HEK293 (cell line): Measurements from ENCODE around the gene CCDC28B.
A peak's percentile ranks its signal among the peaks of the same experiment; 100 is the strongest.

ENCODE experiments used
- KLF1 ChIP-seq: fragments of 450-650 bp; formaldehyde crosslinking; IDR thresholded peaks from 2 replicates; pipeline ENCODE4 v1.5.1; 2016; ENCODE audit warnings: missing biosample characterization, missing genetic modification characterization
- MEIS1 ChIP-seq: sonication (generic); formaldehyde crosslinking; IDR thresholded peaks from 2 replicates; pipeline ENCODE4 v1.8.1; 2022; ENCODE audit warnings: missing genetic modification reagents, mild to moderate bottlenecking, borderline replicate concordance
- SP7 ChIP-seq: fragments of 450-650 bp; formaldehyde crosslinking; IDR thresholded peaks from 2 replicates; pipeline ENCODE4 v1.5.1; 2016; ENCODE audit warnings: missing biosample characterization, missing genetic modification characterization
- YY2 ChIP-seq: fragments of 450-650 bp; formaldehyde crosslinking; IDR thresholded peaks from 2 replicates; pipeline ENCODE4 v1.5.1; 2016; ENCODE audit warnings: missing biosample characterization, missing genetic modification characterization
- ZBTB8A ChIP-seq: fragments of 450-650 bp; formaldehyde crosslinking; IDR thresholded peaks from 2 replicates; pipeline ENCODE4 v1.5.1; 2016; ENCODE audit warnings: missing biosample characterization, missing genetic modification characterization
- ZNF10 ChIP-seq: fragments of 450-650 bp; formaldehyde crosslinking; IDR thresholded peaks from 2 replicates; pipeline ENCODE4 v1.5.1; 2017; ENCODE audit warnings: missing biosample characterization, missing genetic modification characterization
- ZNF16 ChIP-seq: fragments of 450-650 bp; formaldehyde crosslinking; IDR thresholded peaks from 2 replicates; pipeline ENCODE4 v1.5.1; 2016; ENCODE audit warnings: low read depth, missing biosample characterization, missing genetic modification characterization
- ZNF19 ChIP-seq: fragments of 450-650 bp; formaldehyde crosslinking; IDR thresholded peaks from 2 replicates; pipeline ENCODE4; 2016; ENCODE audit warnings: missing biosample characterization, missing genetic modification characterization, low read depth
- ZNF202 ChIP-seq: fragments of 450-650 bp; formaldehyde crosslinking; IDR thresholded peaks from 2 replicates; pipeline ENCODE4 v1.5.1; 2016; ENCODE audit warnings: missing biosample characterization, missing genetic modification characterization, borderline replicate concordance
- ZNF266 ChIP-seq: fragments of 450-650 bp; formaldehyde crosslinking; IDR thresholded peaks from 2 replicates; pipeline ENCODE4 v1.5.1; 2016; ENCODE audit warnings: missing biosample characterization, missing genetic modification characterization, low read depth
- ZNF350 ChIP-seq: fragments of 450-650 bp; formaldehyde crosslinking; IDR thresholded peaks from 2 replicates; pipeline ENCODE4 v1.5.0; 2017; ENCODE audit warnings: missing biosample characterization, mild to moderate bottlenecking, missing genetic modification characterization
- ZNF416 ChIP-seq: fragments of 450-650 bp; formaldehyde crosslinking; IDR thresholded peaks from 2 replicates; pipeline ENCODE4 v1.5.1; 2016; ENCODE audit warnings: missing biosample characterization, missing genetic modification characterization
- ZNF423 ChIP-seq: fragments of 450-650 bp; formaldehyde crosslinking; IDR thresholded peaks from 2 replicates; pipeline ENCODE4 v1.5.1; 2016; ENCODE audit warnings: missing biosample characterization, missing genetic modification characterization
- ZNF473 ChIP-seq: fragments of 450-650 bp; formaldehyde crosslinking; IDR thresholded peaks from 2 replicates; pipeline ENCODE4 v1.5.1; 2017; ENCODE audit warnings: missing biosample characterization, missing genetic modification characterization
- ZNF501 ChIP-seq: fragments of 450-650 bp; formaldehyde crosslinking; IDR thresholded peaks from 2 replicates; pipeline ENCODE4 v1.5.1; 2016; ENCODE audit warnings: missing biosample characterization, missing genetic modification characterization
- ZNF521 ChIP-seq: fragments of 450-650 bp; formaldehyde crosslinking; IDR thresholded peaks from 2 replicates; pipeline ENCODE4 v1.5.1; 2017; ENCODE audit warnings: missing biosample characterization, mild to moderate bottlenecking, missing genetic modification characterization
- ZNF529 ChIP-seq: fragments of 450-650 bp; formaldehyde crosslinking; IDR thresholded peaks from 2 replicates; pipeline ENCODE4 v1.5.1; 2017; ENCODE audit warnings: missing genetic modification characterization, missing biosample characterization; ENCODE audit not compliant: insufficient replicate concordance
- ZNF677 ChIP-seq: fragments of 450-650 bp; IDR thresholded peaks from 2 replicates; pipeline ENCODE4 v1.5.0; 2018; ENCODE audit warnings: missing biosample characterization, mild to moderate bottlenecking, missing genetic modification characterization, moderate library complexity
- ZNF701 ChIP-seq: fragments of 450-650 bp; formaldehyde crosslinking; IDR thresholded peaks from 2 replicates; pipeline ENCODE4 v1.5.1; 2016; ENCODE audit warnings: missing biosample characterization, missing genetic modification characterization
- ZNF707 ChIP-seq: fragments of 450-650 bp; formaldehyde crosslinking; IDR thresholded peaks from 2 replicates; pipeline ENCODE4 v1.5.1; 2016; ENCODE audit warnings: missing biosample characterization, missing genetic modification characterization
- ZNF843 ChIP-seq: fragments of 450-650 bp; formaldehyde crosslinking; IDR thresholded peaks from 2 replicates; pipeline ENCODE4 v1.5.1; 2016; ENCODE audit warnings: missing biosample characterization, missing genetic modification characterization
- ZSCAN23 ChIP-seq: fragments of 450-650 bp; formaldehyde crosslinking; IDR thresholded peaks from 2 replicates; pipeline ENCODE4 v1.5.1; 2016; ENCODE audit warnings: missing biosample characterization, missing genetic modification characterization
- ZSCAN30 ChIP-seq: fragments of 450-650 bp; IDR thresholded peaks from 2 replicates; pipeline ENCODE4 v1.5.1; 2018; ENCODE audit warnings: missing biosample characterization, mild to moderate bottlenecking, missing genetic modification characterization, moderate library complexity
- TF ChIP-seq, protein P1 (sequence below): fragments of 450-650 bp; formaldehyde crosslinking; IDR thresholded peaks from 2 replicates; pipeline ENCODE4 v1.5.1; 2016; ENCODE audit warnings: missing biosample characterization, missing genetic modification characterization
- TF ChIP-seq, protein P2 (sequence below): fragments of 450-650 bp; formaldehyde crosslinking; IDR thresholded peaks from 2 replicates; pipeline ENCODE4 v1.5.1; 2017; ENCODE audit warnings: missing biosample characterization, missing genetic modification characterization
- TF ChIP-seq, protein P3 (sequence below): fragments of 450-650 bp; formaldehyde crosslinking; IDR thresholded peaks from 2 replicates; pipeline ENCODE4 v1.5.1; 2016; ENCODE audit warnings: missing biosample characterization, missing genetic modification characterization
- TF ChIP-seq, protein P4 (sequence below): fragments of 450-650 bp; formaldehyde crosslinking; IDR thresholded peaks from 2 replicates; pipeline ENCODE4 v1.5.1; 2016; ENCODE audit warnings: missing biosample characterization, missing genetic modification characterization
- TF ChIP-seq, protein P5 (sequence below): fragments of 450-650 bp; formaldehyde crosslinking; IDR thresholded peaks from 2 replicates; pipeline ENCODE4; 2016; ENCODE audit warnings: missing biosample characterization, missing genetic modification characterization
- TF ChIP-seq, protein P6 (sequence below): fragments of 450-650 bp; formaldehyde crosslinking; IDR thresholded peaks from 2 replicates; pipeline ENCODE4 v1.5.1; 2017; ENCODE audit warnings: missing biosample characterization, missing genetic modification characterization

The CCDC28B gene

DNA sequence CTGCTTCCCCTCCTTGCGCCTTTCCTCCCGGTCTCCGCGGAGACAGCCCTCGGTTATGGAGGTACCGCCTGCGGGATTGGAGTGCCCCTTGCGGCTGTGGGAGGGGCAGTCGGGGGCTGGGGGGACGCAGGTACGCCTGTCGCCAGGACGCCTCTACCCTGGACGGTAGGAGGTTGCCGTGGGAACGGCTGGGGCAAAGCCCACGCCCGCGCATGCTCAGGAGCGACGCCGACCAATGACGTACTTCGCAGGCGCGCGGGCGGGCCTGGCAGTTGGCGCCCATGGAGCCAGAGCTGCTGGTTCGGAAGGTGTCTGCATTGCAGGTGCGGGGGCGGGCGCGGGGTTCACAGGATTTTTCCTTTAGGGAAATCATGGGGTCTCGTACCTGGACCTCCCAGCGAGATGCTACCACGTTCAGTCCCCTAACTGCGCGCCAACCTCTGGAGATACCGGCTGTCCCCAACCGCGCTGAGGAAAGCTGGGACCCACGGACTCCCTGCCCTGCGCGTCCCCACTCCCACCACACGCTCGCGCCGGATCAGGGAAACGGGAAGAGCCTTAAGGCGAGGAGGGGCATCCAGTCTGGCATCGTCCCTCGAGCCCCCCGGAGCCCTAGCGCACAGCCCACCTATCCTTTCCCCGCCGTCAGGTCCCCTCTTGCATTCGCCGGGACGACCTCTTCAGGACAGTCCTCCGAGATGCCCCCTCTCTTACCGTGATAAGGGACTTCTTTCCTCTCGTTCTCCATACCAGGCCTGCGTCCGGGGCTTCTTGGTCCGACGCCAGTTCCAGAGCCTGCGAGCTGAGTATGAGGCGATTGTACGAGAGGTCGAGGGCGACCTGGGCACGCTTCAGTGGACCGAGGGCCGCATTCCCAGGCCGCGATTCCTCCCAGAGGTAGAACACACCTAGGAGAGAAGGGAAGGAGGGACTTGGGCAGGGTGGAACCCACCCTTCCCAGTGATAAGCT lies 5.3 kb downstream of the CCDC28B start, which contains the start of gene IQCC (continued):
- TF ChIP-seq ZNF19 (tag by site-specific recombination) = no peak
- TF ChIP-seq ZNF521 (tag by site-specific recombination) = no peak
- TF ChIP-seq, protein P1, sequence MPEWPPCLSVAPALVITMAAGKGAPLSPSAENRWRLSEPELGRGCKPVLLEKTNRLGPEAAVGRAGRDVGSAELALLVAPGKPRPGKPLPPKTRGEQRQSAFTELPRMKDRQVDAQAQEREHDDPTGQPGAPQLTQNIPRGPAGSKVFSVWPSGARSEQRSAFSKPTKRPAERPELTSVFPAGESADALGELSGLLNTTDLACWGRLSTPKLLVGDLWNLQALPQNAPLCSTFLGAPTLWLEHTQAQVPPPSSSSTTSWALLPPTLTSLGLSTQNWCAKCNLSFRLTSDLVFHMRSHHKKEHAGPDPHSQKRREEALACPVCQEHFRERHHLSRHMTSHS (tag by site-specific recombination) = no peak
- peak; percentile 42 for TF ChIP-seq KLF1 (tag by site-specific recombination)
- no peak for TF ChIP-seq ZSCAN30 (tag by site-specific recombination)
- TF ChIP-seq ZNF529 (tag by site-specific recombination) = no peak
- TF ChIP-seq, protein P2, sequence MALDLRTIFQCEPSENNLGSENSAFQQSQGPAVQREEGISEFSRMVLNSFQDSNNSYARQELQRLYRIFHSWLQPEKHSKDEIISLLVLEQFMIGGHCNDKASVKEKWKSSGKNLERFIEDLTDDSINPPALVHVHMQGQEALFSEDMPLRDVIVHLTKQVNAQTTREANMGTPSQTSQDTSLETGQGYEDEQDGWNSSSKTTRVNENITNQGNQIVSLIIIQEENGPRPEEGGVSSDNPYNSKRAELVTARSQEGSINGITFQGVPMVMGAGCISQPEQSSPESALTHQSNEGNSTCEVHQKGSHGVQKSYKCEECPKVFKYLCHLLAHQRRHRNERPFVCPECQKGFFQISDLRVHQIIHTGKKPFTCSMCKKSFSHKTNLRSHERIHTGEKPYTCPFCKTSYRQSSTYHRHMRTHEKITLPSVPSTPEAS = no peak
- TF ChIP-seq ZBTB8A (tag by site-specific recombination) = peak; percentile 49
- peak; percentile 76 for TF ChIP-seq ZNF501 (tag by site-specific recombination)
- TF ChIP-seq ZNF843 (tag by site-specific recombination) = peak; percentile 34; the same call in 1 of the 2 replicates
- no peak for TF ChIP-seq ZNF16
- no peak for TF ChIP-seq ZNF266 (tag by site-specific recombination)
- no peak for TF ChIP-seq ZNF423 (tag by site-specific recombination)
- TF ChIP-seq, protein P3, sequence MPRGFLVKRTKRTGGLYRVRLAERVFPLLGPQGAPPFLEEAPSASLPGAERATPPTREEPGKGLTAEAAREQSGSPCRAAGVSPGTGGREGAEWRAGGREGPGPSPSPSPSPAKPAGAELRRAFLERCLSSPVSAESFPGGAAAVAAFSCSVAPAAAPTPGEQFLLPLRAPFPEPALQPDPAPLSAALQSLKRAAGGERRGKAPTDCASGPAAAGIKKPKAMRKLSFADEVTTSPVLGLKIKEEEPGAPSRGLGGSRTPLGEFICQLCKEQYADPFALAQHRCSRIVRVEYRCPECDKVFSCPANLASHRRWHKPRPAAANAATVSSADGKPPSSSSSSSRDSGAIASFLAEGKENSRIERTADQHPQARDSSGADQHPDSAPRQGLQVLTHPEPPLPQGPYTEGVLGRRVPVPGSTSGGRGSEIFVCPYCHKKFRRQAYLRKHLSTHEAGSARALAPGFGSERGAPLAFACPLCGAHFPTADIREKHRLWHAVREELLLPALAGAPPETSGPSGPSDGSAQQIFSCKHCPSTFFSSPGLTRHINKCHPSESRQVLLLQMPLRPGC (tag by site-specific recombination) = no peak; the same call in 1 of the 2 replicates
- TF ChIP-seq SP7 (tag by site-specific recombination) = peak; percentile 74
- TF ChIP-seq ZNF677 (tag by site-specific recombination) = no peak
- no peak for TF ChIP-seq ZNF473 (tag by site-specific recombination)
- TF ChIP-seq ZSCAN23 = no peak
- TF ChIP-seq, protein P4, sequence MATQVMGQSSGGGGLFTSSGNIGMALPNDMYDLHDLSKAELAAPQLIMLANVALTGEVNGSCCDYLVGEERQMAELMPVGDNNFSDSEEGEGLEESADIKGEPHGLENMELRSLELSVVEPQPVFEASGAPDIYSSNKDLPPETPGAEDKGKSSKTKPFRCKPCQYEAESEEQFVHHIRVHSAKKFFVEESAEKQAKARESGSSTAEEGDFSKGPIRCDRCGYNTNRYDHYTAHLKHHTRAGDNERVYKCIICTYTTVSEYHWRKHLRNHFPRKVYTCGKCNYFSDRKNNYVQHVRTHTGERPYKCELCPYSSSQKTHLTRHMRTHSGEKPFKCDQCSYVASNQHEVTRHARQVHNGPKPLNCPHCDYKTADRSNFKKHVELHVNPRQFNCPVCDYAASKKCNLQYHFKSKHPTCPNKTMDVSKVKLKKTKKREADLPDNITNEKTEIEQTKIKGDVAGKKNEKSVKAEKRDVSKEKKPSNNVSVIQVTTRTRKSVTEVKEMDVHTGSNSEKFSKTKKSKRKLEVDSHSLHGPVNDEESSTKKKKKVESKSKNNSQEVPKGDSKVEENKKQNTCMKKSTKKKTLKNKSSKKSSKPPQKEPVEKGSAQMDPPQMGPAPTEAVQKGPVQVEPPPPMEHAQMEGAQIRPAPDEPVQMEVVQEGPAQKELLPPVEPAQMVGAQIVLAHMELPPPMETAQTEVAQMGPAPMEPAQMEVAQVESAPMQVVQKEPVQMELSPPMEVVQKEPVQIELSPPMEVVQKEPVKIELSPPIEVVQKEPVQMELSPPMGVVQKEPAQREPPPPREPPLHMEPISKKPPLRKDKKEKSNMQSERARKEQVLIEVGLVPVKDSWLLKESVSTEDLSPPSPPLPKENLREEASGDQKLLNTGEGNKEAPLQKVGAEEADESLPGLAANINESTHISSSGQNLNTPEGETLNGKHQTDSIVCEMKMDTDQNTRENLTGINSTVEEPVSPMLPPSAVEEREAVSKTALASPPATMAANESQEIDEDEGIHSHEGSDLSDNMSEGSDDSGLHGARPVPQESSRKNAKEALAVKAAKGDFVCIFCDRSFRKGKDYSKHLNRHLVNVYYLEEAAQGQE (tag by site-specific recombination) = no peak
- no peak for TF ChIP-seq ZNF10 (tag by site-specific recombination)
- no peak for TF ChIP-seq ZNF416 (tag by site-specific recombination)
- TF ChIP-seq ZNF707 (tag by site-specific recombination) = no peak
- no peak for TF ChIP-seq ZNF202
- no peak for TF ChIP-seq YY2 (tag by site-specific recombination)
- TF ChIP-seq, protein P5, sequence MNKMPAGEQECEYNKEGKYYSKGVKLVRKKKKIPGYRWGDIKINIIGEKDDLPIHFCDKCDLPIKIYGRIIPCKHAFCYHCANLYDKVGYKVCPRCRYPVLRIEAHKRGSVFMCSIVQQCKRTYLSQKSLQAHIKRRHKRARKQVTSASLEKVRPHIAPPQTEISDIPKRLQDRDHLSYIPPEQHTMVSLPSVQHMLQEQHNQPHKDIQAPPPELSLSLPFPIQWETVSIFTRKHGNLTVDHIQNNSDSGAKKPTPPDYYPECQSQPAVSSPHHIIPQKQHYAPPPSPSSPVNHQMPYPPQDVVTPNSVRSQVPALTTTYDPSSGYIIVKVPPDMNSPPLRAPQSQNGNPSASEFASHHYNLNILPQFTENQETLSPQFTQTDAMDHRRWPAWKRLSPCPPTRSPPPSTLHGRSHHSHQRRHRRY (tag by site-specific recombination) = no peak
- TF ChIP-seq, protein P6, sequence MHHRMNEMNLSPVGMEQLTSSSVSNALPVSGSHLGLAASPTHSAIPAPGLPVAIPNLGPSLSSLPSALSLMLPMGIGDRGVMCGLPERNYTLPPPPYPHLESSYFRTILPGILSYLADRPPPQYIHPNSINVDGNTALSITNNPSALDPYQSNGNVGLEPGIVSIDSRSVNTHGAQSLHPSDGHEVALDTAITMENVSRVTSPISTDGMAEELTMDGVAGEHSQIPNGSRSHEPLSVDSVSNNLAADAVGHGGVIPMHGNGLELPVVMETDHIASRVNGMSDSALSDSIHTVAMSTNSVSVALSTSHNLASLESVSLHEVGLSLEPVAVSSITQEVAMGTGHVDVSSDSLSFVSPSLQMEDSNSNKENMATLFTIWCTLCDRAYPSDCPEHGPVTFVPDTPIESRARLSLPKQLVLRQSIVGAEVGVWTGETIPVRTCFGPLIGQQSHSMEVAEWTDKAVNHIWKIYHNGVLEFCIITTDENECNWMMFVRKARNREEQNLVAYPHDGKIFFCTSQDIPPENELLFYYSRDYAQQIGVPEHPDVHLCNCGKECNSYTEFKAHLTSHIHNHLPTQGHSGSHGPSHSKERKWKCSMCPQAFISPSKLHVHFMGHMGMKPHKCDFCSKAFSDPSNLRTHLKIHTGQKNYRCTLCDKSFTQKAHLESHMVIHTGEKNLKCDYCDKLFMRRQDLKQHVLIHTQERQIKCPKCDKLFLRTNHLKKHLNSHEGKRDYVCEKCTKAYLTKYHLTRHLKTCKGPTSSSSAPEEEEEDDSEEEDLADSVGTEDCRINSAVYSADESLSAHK = no peak
- TF ChIP-seq ZNF701 (tag by site-specific recombination) = no peak
- TF ChIP-seq ZNF350 = no peak
- TF ChIP-seq MEIS1 (CRISPR knock-in tag) = no peak
